GM23338 (cell line): ENCODE measurements around the gene C11orf52. TPM values are rescaled to one million over a fixed set of nuclear protein-coding genes. Genes with fewer than 3 reads are reported as not detected.

Experiments
- ATAC-seq: fragments of 200-7000 bp; cut with Tn5 transposase; 3 replicates; pipeline ENCODE4 v1.9.1; 2020
- DNase-seq: peaks from one replicate; pipeline ENCODE4 v3.0.0-alpha.2; 2015; ENCODE audit warnings: low spot score
- H2AFZ ChIP-seq: fragments of 200-600 bp; sonication (generic); 2 replicates; pipeline ENCODE4 v1.8.0; 2016; ENCODE audit warnings: antibody characterized with exemption, mild to moderate bottlenecking, moderate library complexity
- H3F3A ChIP-seq: fragments of 200-600 bp; sonication (generic); replicated peaks from 2 replicates; pipeline ENCODE4 v1.8.0; 2017; ENCODE audit warnings: antibody characterized with exemption, mixed run types, low read depth
- H3K27ac ChIP-seq: fragments of 200-600 bp; sonication (generic); 2 replicates; pipeline ENCODE4 v1.6.1; 2016; ENCODE audit warnings: low read depth
- H3K27me3 ChIP-seq: fragments of 200-600 bp; sonication (generic); 2 replicates; pipeline ENCODE4 v1.8.0; 2016; ENCODE audit warnings: mild to moderate bottlenecking, mixed run types, moderate library complexity; ENCODE audit not compliant: insufficient read depth
- H3K36me3 ChIP-seq: fragments of 200-600 bp; sonication (generic); 2 replicates; pipeline ENCODE4 v1.8.0; 2016; ENCODE audit warnings: mild to moderate bottlenecking; ENCODE audit not compliant: insufficient read depth
- H3K4me1 ChIP-seq: fragments of 200-600 bp; sonication (generic); 2 replicates; pipeline ENCODE4 v1.8.0; 2016; ENCODE audit warnings: mild to moderate bottlenecking, moderate library complexity; ENCODE audit not compliant: insufficient read depth
- H3K4me2 ChIP-seq: fragments of 200-600 bp; sonication (generic); 2 replicates; pipeline ENCODE4 v1.7.1; 2017; ENCODE audit warnings: mixed run types
- H3K4me3 ChIP-seq: fragments of 200-600 bp; sonication (generic); 2 replicates; pipeline ENCODE4 v1.6.1; 2016; ENCODE audit warnings: mixed run types
- H3K79me2 ChIP-seq: fragments of 200-600 bp; sonication (generic); replicated peaks from 2 replicates; pipeline ENCODE4 v1.8.0; 2017; ENCODE audit warnings: mild to moderate bottlenecking; ENCODE audit not compliant: insufficient read depth
- H3K9me2 ChIP-seq: fragments of 200-600 bp; sonication (generic); 2 replicates; pipeline ENCODE4 v1.8.0; 2017; ENCODE audit not compliant: insufficient read depth
- H4K20me1 ChIP-seq: fragments of 200-600 bp; sonication (generic); replicated peaks from 2 replicates; pipeline ENCODE4 v1.8.0; 2017; ENCODE audit warnings: mild to moderate bottlenecking; ENCODE audit not compliant: insufficient read depth
- H3K27ac Mint-ChIP-seq: 2 replicates; pipeline ENCODE4 v1.8.0; 2020; ENCODE audit warnings: inconsistent platforms, mild to moderate bottlenecking, moderate library complexity, mixed read lengths
- H3K27me3 Mint-ChIP-seq: 3 replicates; pipeline ENCODE4 v1.8.0; 2022; ENCODE audit warnings: low read depth, mild to moderate bottlenecking, moderate library complexity, mixed read lengths, inconsistent platforms; ENCODE audit not compliant: insufficient read depth, poor library complexity
- H3K36me3 Mint-ChIP-seq: 3 replicates; pipeline ENCODE4 v1.8.0; 2021; ENCODE audit warnings: low read depth, mild to moderate bottlenecking, inconsistent platforms, moderate library complexity, mixed read lengths
- H3K4me1 Mint-ChIP-seq: 3 replicates; pipeline ENCODE4 v1.8.0; 2020; ENCODE audit warnings: mild to moderate bottlenecking, inconsistent platforms, mixed read lengths
- H3K4me3 Mint-ChIP-seq: 3 replicates; pipeline ENCODE4 v1.8.0; 2021; ENCODE audit warnings: moderate library complexity, mild to moderate bottlenecking, inconsistent platforms, mixed read lengths
- H3K9me3 Mint-ChIP-seq: 3 replicates; pipeline ENCODE4 v1.8.0; 2020; ENCODE audit warnings: moderate library complexity, mild to moderate bottlenecking, inconsistent platforms, mixed read lengths
- CREB1 ChIP-seq: fragments of 250-450 bp; sonication (Bioruptor Pico); IDR thresholded peaks from 2 replicates; pipeline ENCODE4 v1.5.0; 2020; ENCODE audit warnings: low read depth, mild to moderate bottlenecking, moderate library complexity
- ETS1 ChIP-seq: IDR thresholded peaks from 2 replicates; pipeline ENCODE4 v1.6.1; 2016; ENCODE audit warnings: antibody characterized with exemption
- EZH2 ChIP-seq: fragments of 200-600 bp; sonication (generic); IDR thresholded peaks from one replicate; pipeline ENCODE4 v1.8.0; 2017; ENCODE audit warnings: antibody characterized with exemption, mild to moderate bottlenecking, low read depth; ENCODE audit not compliant: unreplicated experiment
- EZH2phosphoT487 ChIP-seq: fragments of 200-600 bp; sonication (generic); IDR thresholded peaks from one replicate; pipeline ENCODE4 v1.8.1; 2018; ENCODE audit warnings: antibody characterized with exemption; ENCODE audit not compliant: unreplicated experiment
- JUNB ChIP-seq: IDR thresholded peaks from one replicate; pipeline ENCODE4 v1.6.1; 2016; ENCODE audit warnings: antibody characterized with exemption; ENCODE audit not compliant: unreplicated experiment
- NANOG ChIP-seq: IDR thresholded peaks from 2 replicates; pipeline ENCODE4 v1.6.1; 2016; ENCODE audit warnings: antibody characterized with exemption, borderline replicate concordance
- POLR2AphosphoS5 ChIP-seq: IDR thresholded peaks from 2 replicates; pipeline ENCODE4 v1.6.1; 2016; ENCODE audit warnings: antibody characterized with exemption, low read depth
- REST ChIP-seq: IDR thresholded peaks from one replicate; pipeline ENCODE4 v1.6.1; 2018; ENCODE audit warnings: antibody characterized with exemption; ENCODE audit not compliant: unreplicated experiment
- STAT1 ChIP-seq: IDR thresholded peaks from one replicate; pipeline ENCODE4 v1.6.1; 2016; ENCODE audit warnings: antibody characterized with exemption; ENCODE audit not compliant: unreplicated experiment
- ZNF114 ChIP-seq: fragments of 250-450 bp; sonication (Bioruptor Pico); IDR thresholded peaks from 2 replicates; pipeline ENCODE4 v1.5.0; 2020; ENCODE audit warnings: mild to moderate bottlenecking, moderate library complexity
- ZNF331 ChIP-seq: fragments of 250-450 bp; sonication (Bioruptor Pico); IDR thresholded peaks from 2 replicates; pipeline ENCODE4 v1.5.0; 2020; ENCODE audit warnings: low read depth, mild to moderate bottlenecking, moderate library complexity
- ZNF462 ChIP-seq: fragments of 250-450 bp; sonication (Bioruptor Pico); IDR thresholded peaks from 2 replicates; pipeline ENCODE4 v1.5.0; 2020; ENCODE audit warnings: mild to moderate bottlenecking, moderate library complexity
- polyA plus RNA-seq: library from polyadenylated mRNA; unstranded; fragments of >200 nt; fragmentation: Nextera tagmentation; extraction: Ambion mirVana; gene quantifications from 2 replicates; pipeline ENCODE4 v1.2.1, GENCODE V29; 2016
- total RNA-seq: library from RNA; depleted of rRNA; stranded (reverse); fragments of >200 nt; shearing (Covaris generic); gene quantifications from 2 replicates; pipeline ENCODE4 v1.2.3, GENCODE V29; 2014

C11orf52 gene
- total and polyA plus RNA-seq, 2 experiments from 2014 or later = 1.0 to 4.1 TPM

DNA sequence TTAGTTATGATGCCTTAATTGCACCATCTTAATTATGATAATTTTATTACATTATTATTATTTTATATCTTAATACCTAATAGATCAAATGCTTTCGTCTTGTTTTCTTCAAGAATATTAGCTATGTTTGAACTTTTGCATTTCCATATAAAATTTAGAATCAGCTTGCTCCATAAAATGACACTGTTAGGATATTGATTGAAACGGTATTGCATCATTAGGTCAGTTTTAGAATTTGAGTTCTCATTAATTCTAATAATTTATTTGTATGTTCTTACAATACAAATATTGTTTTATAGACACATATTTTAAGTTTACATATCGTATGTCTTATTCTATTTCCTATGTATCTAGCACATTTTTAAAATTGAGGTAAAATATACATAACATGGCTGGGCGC is 32.7 kb upstream of the C11orf52 start (continued):
- TF ChIP-seq ETS1 = no peak
- no peak for TF ChIP-seq POLR2AphosphoS5
- TF ChIP-seq STAT1 = no peak

DNA sequence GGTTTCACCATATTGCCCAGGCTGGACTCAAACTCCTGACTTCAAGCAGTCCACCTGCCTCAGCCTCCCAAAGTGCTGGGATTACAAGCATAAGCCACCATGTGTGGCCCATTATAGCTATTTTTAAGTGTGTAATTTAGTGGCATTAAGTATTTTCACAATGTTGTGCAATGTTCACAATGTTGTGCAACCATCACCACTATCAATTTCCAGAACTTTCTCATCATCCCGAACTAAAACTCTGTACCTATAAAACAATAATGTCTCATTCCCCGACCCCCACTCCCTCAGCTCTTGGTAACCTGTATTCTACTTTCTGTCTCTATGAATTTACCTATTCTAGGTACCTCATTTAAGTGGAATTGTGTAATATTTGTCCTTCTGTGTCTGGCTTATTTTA is 31.9 kb upstream of the C11orf52 start:
- Mint-ChIP-seq H3K27me3 (peaks cover 4% of the 10 kb centered on the region), H3K36me3 (no peaks in the 10 kb centered on the region), H3K27ac (no peak overlapping the region), H3K4me1 (no peaks in the 10 kb centered on the region), H3K4me3 (no peak overlapping the region), H3K9me3 (no peaks in the 10 kb centered on the region)
- H3K4me2 ChIP-seq = no peak overlapping the region
- no peak for ATAC-seq
- H2AFZ ChIP-seq = no peak overlapping the region
- H3K9me2 ChIP-seq = no peaks in the 10 kb centered on the region
- no peaks in the 10 kb centered on the region for H3K36me3 ChIP-seq
- H3F3A ChIP-seq = no peaks in the 10 kb centered on the region
- no peaks in the 10 kb centered on the region for H3K27me3 ChIP-seq
- no peak for DNase-seq
- H3K79me2 ChIP-seq = no peaks in the 10 kb centered on the region
- no peaks in the 10 kb centered on the region for H3K4me1 ChIP-seq
- H3K27ac ChIP-seq = no peak overlapping the region
- no peak overlapping the region for H3K4me3 ChIP-seq
- H4K20me1 ChIP-seq = no peaks in the 10 kb centered on the region
- no peak for TF ChIP-seq CREB1 (CRISPR knock-in tag)
- no peak for TF ChIP-seq NANOG
- TF ChIP-seq EZH2 = no peak
- TF ChIP-seq ZNF114 (CRISPR knock-in tag) = no peak
- TF ChIP-seq ZNF331 (CRISPR knock-in tag) = no peak
- TF ChIP-seq EZH2phosphoT487 = no peak
- no peak for TF ChIP-seq REST
- TF ChIP-seq ETS1 = no peak
- no peak for TF ChIP-seq JUNB
- TF ChIP-seq ZNF462 (CRISPR knock-in tag) = no peak
- TF ChIP-seq STAT1 = no peak
